HG02938 (cell line): ENCODE measurements around the gene KLHL7.
"Not testable (repeated sequence)": the region's sequence is repeated elsewhere in the genome, so short reads cannot be mapped to it uniquely, and the experiment has no call there.

Experiments used
- ATAC-seq: cut with Tn5 transposase; IDR thresholded peaks from one replicate; pipeline ENCODE4 v1.9.1; 2021; ENCODE audit warnings: mild to moderate bottlenecking, moderate library complexity; ENCODE audit not compliant: unreplicated experiment

The KLHL7 gene

DNA sequence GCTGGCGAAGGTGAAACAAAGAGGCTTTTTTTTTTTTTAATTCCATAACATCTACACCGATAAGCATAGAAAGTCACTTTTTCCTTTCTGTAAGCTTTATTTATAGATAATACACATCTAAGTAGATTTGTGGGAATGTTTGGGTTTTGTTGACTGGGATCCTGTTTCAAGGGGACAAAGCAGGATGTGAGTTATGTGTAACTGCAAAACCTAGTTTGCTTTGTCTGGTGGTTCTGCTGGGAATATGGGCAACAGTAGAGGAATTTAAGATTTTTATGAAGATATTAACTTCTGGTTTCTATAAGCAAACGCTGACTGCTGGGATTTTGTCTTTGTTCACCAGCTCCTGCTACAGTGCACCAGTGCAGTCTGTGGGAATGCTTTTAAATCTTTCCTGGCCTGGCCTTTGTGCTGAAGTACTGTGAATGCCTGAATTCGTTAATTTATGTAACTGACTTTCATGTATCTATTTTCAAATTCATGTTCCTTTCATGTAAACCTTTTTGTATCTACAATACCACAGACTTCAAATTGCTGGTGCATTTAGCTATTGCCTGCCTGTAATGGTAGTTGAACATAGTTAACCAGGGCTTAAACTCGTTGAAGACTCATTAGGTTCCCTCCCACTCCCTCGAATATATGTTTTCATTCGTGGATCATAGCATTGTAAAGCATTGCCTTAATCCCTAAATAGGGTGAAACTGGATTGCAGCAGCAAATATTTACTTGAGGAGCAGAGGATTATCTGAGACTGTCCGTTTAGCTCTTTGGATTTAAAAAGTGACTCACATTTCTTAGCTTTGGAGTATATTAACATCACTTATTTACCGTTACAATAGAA, 1.5 kb downstream of the KLHL7 start:
- ATAC-seq = no peak

DNA sequence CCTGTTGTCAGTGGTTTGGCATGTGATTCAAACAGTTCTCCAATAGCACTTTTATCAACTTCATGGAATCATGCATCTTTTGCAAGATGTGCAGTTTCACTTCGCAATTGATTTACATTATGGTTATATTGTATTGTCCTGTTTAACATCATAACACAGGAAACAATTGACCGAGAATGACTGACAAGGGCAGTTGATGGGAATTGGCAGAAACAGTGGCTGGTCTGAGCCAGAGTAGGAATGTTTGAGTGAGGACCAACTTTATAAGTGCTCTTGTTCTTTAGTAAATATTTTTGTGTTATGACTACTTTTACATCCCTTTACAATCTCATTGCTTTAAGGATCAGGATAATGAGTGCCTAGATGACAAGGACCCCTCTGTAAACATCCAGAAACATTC, 2.2 kb downstream of the KLHL7 start:
- ATAC-seq = no peak

DNA sequence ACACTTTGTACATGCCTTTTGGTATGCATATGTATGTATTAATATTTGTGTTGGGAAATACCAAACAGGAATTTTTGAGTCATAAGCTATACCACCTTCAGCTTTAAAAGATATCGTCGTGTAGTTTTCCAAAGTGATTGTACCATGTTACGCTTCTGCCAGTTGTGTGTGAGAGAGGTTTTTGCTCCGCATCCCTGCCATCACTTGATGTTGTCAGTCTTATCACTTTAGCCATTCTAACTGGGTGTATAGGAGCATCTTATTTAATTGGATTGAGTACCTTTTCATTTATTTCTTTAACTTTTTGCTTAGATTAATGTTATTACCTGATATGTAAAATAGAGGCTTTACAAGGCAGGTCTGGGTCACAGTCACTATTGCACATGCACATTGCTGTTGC, 3.4 kb downstream of the KLHL7 start:
- ATAC-seq = no peak

DNA sequence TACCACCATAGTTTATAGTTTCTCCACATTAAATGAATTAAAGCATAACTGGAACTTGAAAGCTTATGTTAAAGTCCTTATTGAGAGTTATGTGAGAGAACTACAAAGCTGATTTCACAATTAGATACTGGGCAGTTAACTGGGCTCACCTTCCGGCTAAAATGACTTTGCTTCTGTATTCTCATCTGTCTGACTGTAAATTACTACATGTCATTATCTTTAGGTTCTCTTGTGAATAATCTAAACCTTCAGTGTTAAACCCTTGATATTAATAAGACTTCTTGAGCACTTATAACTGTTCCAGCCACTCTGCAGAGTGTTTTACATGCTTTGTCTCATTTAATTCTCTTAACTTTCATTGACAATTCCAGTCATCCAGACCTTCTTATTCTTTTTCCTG, 3.9 kb downstream of the KLHL7 start:
- no peak for ATAC-seq

DNA sequence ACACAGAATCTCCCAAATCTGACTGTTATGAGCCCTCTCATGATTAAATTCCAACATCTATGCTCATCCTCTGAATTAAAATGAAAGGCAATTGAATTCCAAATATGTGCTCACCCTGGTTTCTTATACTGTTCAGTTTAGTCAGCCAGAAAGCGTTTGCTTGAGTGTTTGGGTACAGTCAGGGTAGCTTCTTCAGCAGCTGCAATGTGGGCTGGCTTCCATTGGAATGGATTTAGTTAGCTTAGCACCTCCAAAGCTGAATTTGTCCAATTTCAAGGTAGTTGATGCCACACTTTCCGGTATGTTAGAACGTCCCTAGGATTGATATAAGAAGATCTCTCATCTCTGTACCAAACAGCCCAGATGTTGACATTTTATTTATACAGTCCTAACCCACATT, 9.3 kb downstream of the KLHL7 start:
- ATAC-seq = no peak

DNA sequence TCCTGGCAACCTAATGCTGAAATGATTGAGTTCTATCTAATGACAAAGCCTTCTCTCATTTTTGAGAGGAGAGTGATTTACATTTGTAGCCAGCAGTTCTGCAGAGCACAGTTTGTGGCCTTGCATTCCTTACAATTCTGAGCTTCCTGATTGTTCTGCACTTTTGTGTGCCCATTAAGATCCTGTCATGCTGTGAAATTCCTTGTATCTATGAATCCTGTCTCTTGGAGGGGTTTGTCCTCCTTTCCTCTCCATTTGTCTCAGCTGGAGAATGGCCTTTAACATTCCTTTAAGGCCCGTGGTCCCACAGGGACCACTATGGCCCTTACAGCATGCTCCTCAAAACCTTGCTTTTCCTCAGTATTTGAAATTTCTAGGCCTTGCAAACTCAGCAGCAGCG, 10.4 kb downstream of the KLHL7 start:
- ATAC-seq = no peak

DNA sequence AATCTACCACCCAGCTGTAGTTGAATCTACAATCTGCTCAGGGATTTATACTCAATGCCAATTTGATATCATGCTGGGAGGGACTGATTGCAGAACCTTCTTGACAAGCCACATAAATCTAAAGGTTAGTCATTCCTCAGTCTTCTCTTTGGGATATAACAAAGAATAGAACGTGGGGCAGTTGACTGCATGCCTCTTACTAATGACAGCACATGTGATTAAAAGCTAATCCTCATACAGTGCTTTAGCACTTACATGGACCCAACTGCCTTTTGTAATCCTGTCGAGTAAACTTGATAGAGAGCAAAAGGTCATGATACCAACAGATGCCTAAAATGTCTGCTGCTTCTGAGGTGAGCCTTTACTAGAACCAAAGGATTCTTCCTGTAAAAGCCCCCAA, 12.3 kb downstream of the KLHL7 start:
- no peak for ATAC-seq

DNA sequence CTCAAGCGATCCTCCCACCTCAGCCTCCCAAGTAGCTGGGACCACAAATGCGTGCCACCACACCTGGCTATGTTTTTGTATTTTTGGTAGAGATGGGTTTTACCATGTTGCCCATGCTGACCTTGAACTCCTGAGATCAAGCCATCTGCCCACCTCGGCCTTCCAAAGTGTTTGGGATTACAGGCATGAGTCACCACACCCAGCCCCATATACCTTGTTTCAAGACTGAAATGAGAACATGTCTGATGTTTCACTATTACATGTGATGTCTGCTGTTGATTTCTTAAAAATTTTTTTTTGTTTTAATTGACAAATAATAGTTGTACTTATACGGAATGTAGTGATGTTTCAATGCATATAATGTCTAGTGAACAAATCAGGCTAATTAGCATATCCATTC, 14.5 kb downstream of the KLHL7 start:
- ATAC-seq = no peak

DNA sequence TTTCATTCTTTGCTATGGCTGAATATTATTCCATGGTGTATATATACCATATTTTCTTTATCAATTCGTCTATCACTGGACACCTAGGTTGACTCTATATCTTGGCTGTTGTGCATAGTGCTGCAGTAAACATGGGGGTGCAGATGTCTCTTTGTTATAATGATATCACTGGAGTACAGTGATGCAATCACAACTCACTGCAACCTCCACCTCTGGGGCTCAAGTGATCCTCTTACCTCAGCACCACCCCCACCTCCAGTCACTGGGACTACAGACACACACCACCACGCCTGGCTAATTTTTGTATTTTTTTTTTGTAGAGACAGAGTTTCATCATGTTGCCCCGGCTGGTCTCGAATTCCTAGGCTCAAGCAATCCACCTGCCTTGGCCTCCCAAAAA, 15.6 kb downstream of the KLHL7 start:
- no peak for ATAC-seq

DNA sequence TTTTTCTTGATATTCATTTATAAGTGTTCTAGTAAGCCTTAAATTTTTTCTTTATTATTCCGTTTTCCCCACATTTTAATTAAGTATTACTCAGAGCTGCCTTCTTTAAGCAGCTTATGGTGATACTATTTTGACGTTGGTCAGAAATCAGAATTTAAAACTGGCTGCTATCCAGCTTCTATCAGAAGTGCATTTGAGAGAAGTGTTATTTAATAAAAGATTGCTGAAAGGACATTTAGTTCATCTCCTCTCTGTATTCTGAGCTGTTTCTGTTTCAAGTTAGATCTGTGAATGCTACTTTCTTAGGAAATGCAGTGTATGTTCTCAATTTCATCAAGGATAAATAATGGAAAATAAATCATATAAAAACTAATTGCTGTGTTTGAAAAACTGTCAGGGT, 17.4 kb downstream of the KLHL7 start:
- ATAC-seq = no peak

DNA sequence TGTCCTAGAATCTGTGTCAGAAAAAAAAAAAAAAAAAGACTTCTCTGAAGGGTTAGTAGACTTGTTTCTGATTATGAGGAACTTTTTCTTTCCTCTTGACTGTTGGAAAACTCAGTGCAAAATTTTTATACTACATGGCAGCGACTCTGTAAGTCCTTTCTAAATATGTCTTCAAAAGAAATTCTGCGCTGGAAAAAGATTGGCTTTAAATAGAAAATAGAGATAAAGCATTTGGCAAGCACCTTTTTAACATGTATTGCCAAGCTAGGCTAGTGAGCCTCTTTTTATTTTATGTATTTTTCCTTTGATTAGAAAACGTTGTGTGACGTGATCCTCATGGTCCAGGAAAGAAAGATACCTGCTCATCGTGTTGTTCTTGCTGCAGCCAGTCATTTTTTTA, 17.9 kb downstream of the KLHL7 start:
- no peak for ATAC-seq

DNA sequence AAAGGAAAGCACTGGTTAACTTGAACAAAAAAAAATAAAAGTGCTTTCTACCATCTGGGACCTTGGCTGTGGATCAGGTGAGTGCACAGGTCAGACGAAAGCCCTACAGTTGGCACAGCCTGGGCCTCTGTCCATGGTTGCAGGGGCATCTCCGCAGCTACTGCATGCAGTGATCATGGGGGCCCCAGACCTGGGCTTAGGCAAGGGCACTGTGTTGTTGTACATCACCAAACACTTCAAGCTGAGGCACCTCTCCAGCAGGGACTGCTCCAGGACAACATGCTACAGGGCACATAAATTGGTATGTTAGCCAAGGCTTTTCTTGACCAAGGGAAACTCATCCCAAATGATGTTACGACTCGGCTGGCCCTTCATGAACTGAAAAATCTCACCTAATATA, 23.5 kb downstream of the KLHL7 start:
- no peak for ATAC-seq

DNA sequence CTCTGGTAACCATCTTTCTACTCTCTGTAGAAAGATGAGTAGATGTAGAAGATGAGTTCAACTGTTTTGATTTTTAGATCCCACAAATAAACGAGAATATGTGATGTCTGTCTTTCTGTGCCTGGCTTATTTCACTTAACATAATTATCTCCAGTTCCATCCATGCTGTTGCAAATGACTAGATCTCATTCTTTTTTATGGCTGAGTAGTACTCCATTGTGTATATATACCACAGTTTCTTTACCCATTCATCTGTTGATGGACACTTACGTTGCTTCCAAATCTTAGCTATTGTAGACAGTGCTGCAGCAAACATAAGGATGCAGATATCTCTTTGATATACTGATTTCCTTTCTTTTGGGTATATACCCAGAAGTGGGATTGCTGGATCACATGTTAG, 26.2 kb downstream of the KLHL7 start:
- not testable (repeated sequence) for ATAC-seq

DNA sequence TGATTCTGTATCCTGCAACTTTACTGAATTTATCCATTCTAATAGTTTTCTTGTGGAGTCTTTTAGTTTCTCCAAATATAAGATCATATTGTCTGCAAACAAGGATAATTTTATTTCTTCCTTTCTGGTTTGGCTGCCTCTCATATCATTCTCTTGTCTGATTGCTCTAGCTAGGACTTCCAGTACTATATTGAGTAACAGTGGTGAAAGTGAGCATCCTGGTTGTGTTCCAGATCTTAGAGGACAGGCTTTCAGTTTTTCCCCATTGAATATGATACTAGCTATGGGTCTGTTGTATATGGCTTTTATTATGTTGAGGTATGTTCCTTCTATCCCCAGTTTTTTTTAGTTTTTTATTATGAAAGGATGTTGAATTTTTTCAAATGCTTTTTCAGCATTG, 28.2 kb downstream of the KLHL7 start:
- ATAC-seq = no peak

DNA sequence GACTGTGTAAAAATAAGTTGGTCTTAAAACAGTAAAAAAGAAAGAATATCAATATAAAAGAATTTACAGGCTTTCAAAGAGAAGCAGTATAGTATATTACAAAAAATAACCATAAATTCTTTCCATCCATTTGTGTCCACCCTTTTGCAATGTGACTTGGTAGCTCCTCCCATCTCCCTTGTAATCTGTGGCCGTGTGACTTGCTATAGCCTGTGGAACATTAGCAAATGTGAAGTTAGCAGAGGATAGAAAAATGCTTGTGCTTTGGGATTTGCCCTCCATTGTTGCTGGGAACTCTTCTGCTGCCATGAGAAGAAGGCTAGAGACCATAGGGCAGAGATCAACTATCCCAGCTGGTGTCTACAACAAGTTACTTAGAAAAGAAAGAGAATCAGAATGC, 30.2 kb downstream of the KLHL7 start:
- ATAC-seq = no peak

DNA sequence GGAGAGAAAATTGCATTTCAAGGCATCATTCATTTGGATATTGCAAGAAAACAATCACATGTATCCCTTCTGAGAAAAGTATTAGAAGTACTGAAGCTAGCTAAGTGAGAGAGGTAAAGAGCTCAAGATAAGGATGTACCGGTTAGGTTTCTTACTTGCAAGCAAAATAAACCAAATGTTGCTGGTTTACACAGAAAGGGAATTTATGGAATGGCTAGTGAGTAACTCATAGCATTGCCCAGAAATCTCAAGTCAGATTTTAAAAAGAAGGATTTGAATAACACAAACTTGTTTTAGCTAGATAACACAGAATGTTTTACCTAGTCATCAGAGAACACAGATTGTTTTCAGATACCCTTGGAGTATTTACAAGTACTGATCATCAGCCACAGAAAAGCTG, 30.6 kb downstream of the KLHL7 start:
- no peak for ATAC-seq

DNA sequence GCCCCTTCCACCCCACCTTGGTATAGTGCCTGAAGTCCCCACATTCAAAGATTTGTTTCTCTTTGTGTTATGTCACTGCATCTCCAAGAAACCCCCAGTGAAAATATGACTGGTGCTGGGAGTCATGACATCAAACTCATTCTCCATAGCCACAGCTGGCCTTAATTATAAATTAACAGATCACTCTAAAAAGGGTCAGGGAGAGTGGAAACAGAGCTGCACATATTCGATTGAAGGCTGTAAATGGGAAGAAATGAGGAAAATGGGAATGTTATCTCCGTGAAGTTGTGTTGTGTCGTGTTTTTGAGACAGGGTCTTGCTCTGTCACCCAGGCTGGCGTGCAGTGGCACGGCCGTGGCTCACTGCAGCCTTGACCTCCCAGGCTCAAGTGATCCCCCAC, 52.1 kb downstream of the KLHL7 start:
- ATAC-seq = no peak

DNA sequence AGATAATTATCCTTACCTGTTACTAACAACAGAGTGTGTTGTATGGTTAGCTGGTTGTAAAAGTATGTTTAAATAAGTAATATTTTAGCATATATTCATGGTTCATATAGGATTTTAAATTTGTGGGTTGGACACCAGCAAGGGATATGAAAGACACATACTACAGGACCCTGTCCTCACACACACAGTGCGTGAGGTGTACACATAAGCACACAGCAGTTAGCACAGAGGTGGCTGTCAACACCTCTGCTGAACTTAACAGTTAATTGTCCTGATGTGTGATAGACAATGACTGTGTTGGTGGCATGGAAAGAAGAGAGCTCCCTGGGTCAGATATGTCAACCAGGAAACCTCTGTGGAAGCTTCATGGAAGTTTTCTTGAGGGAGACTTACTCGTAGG, 53.0 kb downstream of the KLHL7 start:
- no peak for ATAC-seq

DNA sequence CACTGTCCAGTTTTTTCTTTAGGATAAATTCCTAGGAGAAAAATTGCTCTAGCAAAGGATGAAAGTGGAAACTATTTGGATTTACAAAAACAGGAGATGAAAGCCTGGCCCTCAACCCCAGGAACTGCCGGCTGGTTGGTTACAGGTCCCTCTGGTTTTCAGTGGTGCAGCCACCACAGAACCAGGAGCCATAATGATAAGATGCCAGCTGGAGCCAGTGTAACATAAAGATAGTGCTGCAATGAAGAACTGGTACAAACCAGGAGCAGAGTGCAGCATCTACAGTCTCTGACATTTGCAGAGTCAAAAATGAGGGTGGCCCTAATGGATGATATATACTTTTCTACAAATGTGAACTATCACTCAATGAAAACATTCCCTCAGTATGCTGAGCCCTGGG, 55.9 kb downstream of the KLHL7 start:
- no peak for ATAC-seq

DNA sequence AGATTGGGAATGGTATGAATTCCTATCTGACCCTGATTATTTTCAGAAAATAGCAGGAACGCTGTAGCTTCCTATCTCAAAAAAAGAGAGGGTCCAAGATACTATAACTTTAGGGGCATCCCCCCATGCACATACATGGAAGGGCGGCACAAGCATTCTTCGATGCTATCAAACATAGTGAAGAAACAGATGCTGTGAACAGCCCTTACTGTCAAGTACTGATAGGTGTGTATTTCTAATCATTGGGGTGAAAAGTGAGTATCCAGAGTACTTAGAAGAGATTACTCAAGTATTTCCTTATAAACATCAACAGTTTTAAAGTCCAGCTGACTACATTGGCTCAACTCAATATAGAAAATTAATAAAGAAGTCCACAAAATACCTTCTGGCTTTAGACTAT, 59.3 kb downstream of the KLHL7 start:
- no peak for ATAC-seq

DNA sequence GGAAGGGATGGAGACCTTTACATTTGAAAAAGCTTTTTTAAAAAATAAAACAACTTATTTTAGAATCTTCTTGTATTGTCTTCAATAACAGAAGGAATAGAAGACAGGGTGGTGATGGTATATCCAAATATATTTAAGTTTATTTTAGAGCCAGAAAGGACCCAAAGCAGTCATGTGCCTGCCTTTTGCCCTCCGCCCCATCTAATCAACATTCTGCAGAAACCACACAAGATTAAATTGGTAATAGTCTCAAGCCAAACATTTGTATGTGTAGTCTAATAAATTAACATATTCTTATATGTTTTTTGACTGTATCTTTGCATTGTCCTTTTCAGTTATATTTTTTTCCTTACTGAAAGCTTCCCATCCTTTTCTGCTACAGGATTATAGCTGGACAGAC, 59.7 kb downstream of the KLHL7 start:
- no peak for ATAC-seq

DNA sequence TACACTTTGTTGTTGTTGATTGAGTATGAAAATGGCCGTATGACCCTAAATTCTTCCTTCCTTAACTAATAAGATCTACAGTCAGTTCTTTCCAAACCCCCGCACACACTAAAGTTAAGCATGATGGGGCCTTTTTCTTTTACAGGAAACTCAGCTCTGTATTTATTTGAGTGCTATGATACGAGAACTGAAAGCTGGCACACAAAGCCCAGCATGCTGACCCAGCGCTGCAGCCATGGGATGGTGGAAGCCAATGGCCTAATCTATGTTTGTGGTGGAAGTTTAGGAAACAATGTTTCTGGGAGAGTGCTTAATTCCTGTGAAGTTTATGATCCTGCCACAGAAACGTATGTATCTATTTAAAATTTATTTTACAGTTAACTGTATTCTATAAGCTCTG, 62.1 kb downstream of the KLHL7 start:
- no peak for ATAC-seq
